Adipose tissue (tissue), 3 donors: Measurements from ENCODE around the gene CNTNAP2. TPM values are rescaled to one million over a fixed set of nuclear protein-coding genes. Genes with fewer than 3 reads are reported as not detected.

Experiments
- H3K27ac ChIP-seq: one replicate; pipeline ENCODE4 v1.5.1; 2013; ENCODE audit warnings: low read depth, low read length
- WGBS, 3 donors: extraction: QIAGEN DNeasy Blood & Tissue Kit; methylation state at CpG; one replicate each; pipeline ENCODE4 v1.1.7; 2013; 5-methylcytosine and 5-hydroxymethylcytosine counted together
- polyA plus RNA-seq, 3 donors: library from polyadenylated mRNA; stranded (reverse); fragments of 200-250 nt; gene quantifications; one replicate each; pipeline ENCODE4 v1.2.3, GENCODE V29; 2013
- donor health status: healthy with polysubstance abuse.
- donor health status: Bipolar disorder and iron deficiency.
- donor health status: healthy.

Gene CNTNAP2
- polyA plus RNA-seq, 3 donors = under 0.01 to 0.03 (median 0.01) TPM

GRCh38 chr7:148121401-148121800, 2004.8 kb downstream of the CNTNAP2 start:
- no peak overlapping the region for H3K27ac ChIP-seq
- WGBS, 3 donors = 43 to 66% (median 61%) methylated on average over 4 of the region's 4 CpGs

GRCh38 chr7:148121847-148122246, 2005.2 kb downstream of the CNTNAP2 start:
- 49 to 78% (median 74%) methylated on average over 4 of the region's 4 CpGs for WGBS, 3 donors
- H3K27ac ChIP-seq = no peak overlapping the region

- H3K27ac ChIP-seq = no peak overlapping the region
- 71 to 86% (median 84%) methylated on average over 5 of the region's 5 CpGs for WGBS, 3 donors
Observed at GRCh38 chr7:148124477-148124876, 2007.9 kb downstream of the CNTNAP2 start.

- WGBS, 3 donors = 80 to 93% (median 88%) methylated on average over 1 of the region's 1 CpG
- H3K27ac ChIP-seq = no peak overlapping the region
Observed at GRCh38 chr7:148127374-148127773, 2010.8 kb downstream of the CNTNAP2 start.

GRCh38 chr7:148129023-148129422, 2012.4 kb downstream of the CNTNAP2 start:
- no peak overlapping the region for H3K27ac ChIP-seq
- 75 to 86% (median 77%) methylated on average over 6 of the region's 6 CpGs for WGBS, 3 donors

DNA sequence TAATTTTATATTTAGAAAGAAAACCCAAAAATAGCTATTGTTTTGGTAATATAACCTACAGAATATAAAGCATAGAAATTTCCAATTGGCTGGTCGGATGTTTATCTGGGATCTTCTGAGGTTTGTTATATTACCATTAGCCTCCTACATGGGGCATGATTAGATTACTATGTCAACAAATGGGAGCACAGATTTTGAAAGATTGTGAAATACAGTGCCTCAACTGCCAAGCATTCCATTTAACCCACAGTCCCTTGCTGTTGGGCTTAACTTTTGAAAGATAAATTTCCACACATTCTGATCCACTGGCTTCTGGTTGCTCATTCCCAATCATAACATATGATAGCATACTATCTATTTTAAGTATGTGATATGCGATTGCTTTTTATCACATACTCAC, 2018.5 kb downstream of the CNTNAP2 start:
- no peak overlapping the region for H3K27ac ChIP-seq
- 57 to 72% (median 70%) methylated on average over 2 of the region's 2 CpGs for WGBS, 3 donors

- H3K27ac ChIP-seq = no peak overlapping the region
- WGBS, 3 donors = 86 to 89% (median 86%) methylated on average over 3 of the region's 3 CpGs
Observed at GRCh38 chr7:148135997-148136396, 2019.4 kb downstream of the CNTNAP2 start.

- 42 to 57% (median 55%) methylated on average over 4 of the region's 4 CpGs for WGBS, 3 donors
- H3K27ac ChIP-seq = no peak overlapping the region
Observed at GRCh38 chr7:148142660-148143248, 2026.2 kb downstream of the CNTNAP2 start.

DNA sequence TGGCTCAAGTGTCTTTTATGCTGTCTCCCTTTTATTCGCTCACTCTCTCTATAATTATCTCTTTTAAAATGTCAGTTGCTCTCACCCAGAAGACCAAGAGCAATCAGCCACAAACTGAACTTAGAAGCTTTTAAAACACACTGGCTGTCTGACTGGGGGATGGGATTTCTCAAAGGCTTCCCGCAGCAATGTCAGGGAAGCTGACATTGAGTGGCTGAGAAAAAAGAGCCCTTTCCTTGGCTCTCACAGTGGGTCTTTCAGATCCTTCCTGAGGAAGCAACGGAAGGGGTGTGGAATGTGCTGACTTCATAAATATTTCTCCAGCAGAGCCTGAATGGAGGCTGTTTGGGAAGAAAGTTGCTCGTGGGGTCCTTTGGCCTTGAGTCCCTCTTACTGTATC, 2028.2 kb downstream of the CNTNAP2 start:
- WGBS, 3 donors = 58 to 65% (median 59%) methylated on average over 4 of the region's 4 CpGs

DNA sequence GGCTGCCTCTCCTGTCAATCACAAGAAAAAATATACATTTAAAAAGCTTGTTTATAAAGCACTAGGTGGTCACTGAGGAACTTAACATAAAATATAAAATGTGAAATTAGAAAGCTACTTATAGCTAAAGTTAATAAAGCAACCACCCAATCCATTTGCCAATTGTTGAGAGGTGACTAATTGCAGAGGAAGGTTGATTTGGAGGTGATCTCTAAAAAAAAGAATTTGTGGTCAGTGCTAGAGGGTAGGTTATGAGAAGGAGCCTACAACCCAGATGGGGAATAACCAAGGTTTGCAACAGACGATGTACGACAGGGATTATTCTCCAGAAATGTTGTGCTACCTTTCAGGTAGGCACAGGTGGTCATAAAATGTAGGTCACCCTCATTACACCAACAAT, 2029.7 kb downstream of the CNTNAP2 start:
- 94 to 97% (median 96%) methylated on average over 2 of the region's 2 CpGs for WGBS, 3 donors
- H3K27ac ChIP-seq = no peak overlapping the region

More for the DNA sequence above, 2028.2 kb downstream of the CNTNAP2 start:
- H3K27ac ChIP-seq = no peak overlapping the region

DNA sequence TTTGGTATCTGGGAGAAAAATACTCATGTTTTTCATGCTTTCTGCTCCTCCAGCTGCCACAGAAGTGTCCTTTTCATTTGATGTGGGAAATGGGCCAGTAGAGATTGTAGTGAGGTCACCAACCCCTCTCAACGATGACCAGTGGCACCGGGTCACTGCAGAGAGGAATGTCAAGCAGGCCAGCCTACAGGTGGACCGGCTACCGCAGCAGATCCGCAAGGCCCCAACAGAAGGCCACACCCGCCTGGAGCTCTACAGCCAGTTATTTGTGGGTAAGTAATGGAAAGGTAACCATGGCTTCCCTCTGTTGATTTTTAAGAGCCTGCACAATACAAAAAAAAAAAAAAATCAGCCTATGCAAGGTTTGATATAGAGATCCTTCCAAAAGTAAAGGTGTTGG, 2030.8 kb downstream of the CNTNAP2 start:
- 92 to 96% (median 94%) methylated on average over 6 of the region's 6 CpGs for WGBS, 3 donors

GRCh38 chr7:148148456-148148855, 2031.9 kb downstream of the CNTNAP2 start:
- H3K27ac ChIP-seq = no peak overlapping the region
- WGBS, 3 donors = 92 to 96% (median 93%) methylated on average over 3 of the region's 3 CpGs

More for the DNA sequence above, 2030.8 kb downstream of the CNTNAP2 start:
- H3K27ac ChIP-seq = no peak overlapping the region

DNA sequence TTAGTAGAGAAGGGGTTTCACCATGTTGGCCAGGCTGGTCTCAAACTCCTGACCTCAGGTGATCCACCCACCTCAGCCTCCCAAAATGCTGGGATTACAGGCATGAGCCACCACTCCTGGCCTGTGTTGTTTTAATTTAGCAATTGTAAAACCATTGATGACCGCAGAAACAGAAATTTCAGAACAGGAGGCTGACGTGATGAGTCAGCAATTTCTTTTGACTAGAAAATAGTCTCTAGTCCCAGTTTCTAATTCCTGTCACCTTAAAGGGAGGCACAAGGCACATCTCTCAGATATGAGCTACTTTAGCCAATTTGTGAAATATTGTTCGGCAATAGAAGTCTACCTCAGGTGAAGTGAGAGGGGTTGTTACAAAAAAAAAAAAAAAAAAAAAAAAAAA, 2033.1 kb downstream of the CNTNAP2 start:
- H3K27ac ChIP-seq = no peak overlapping the region
- WGBS, 3 donors = 93 to 94% (median 94%) methylated on average over 3 of the region's 3 CpGs

- H3K27ac ChIP-seq = no peak overlapping the region
- 94 to 95% (median 95%) methylated on average over 2 of the region's 2 CpGs for WGBS, 3 donors
Observed at GRCh38 chr7:148151778-148152177, 2035.2 kb downstream of the CNTNAP2 start.

GRCh38 chr7:148153616-148154284, 2037.1 kb downstream of the CNTNAP2 start:
- WGBS, 3 donors = 41 to 52% (median 45%) methylated on average over 6 of the region's 6 CpGs
- H3K27ac ChIP-seq = no peak overlapping the region

DNA sequence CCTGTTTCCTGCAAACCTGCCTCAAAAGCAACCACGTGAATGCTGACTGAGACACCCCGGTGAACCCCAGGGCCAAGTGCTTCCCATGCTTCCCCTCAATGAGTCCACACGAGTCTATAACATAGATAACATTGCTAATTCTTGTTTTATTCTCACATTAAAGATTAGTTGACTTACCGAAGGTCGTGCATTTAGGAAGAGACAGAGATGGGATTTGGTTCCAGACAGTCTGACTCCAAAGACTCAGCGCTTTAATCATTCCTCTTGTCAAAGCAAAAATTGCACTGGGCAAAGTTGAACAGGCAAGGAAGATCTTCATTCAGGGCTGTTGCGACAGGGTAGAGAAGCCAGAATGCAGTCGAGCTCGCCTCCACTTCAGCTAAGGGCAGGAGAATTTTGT, 2038.4 kb downstream of the CNTNAP2 start:
- WGBS, 3 donors = 68 to 84% (median 70%) methylated on average over 9 of the region's 9 CpGs
- no peak overlapping the region for H3K27ac ChIP-seq

- 92 to 93% (median 93%) methylated on average over 8 of the region's 8 CpGs for WGBS, 3 donors
- H3K27ac ChIP-seq = no peak overlapping the region
Observed at GRCh38 chr7:148155826-148156225, 2039.2 kb downstream of the CNTNAP2 start.

GRCh38 chr7:148156233-148156632, 2039.6 kb downstream of the CNTNAP2 start:
- no peak overlapping the region for H3K27ac ChIP-seq
- WGBS, 3 donors = 90 to 94% (median 94%) methylated on average over 6 of the region's 6 CpGs

DNA sequence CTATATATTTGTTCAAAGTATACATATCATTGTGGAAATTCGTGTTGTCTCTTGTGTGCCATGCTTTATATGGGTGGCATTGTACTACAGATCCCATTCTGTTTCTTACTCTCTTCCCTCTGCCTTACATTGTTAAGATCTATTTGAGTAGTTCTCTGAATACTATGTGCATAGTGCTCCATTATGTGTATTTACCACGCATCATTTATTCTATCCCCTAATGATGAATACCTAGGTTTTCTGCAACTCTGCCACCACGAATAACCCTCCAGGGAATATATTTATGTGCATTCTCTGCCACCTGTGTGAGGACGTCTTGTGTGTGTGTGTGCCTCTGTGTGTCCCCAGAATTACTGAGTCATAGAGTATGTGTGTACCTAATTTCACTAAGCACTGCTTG, 2042.7 kb downstream of the CNTNAP2 start:
- H3K27ac ChIP-seq = no peak overlapping the region
- 78 to 87% (median 84%) methylated on average over 4 of the region's 4 CpGs for WGBS, 3 donors

GRCh38 chr7:148161776-148162175, 2045.2 kb downstream of the CNTNAP2 start:
- H3K27ac ChIP-seq = no peak overlapping the region
- WGBS, 3 donors = 86 to 88% (median 87%) methylated on average over 4 of the region's 4 CpGs
